ENCODE measurements around the gene LSS. TPM values are rescaled to one million over a fixed set of nuclear protein-coding genes. Genes with fewer than 3 reads are reported as not detected.

LSS gene
- total and polyA plus RNA-seq, 2 of the 8 experiments (the other 6 are each of a cell fraction or from before 2014, with no cell fraction given), result 96.1 to 123 TPM

DNA sequence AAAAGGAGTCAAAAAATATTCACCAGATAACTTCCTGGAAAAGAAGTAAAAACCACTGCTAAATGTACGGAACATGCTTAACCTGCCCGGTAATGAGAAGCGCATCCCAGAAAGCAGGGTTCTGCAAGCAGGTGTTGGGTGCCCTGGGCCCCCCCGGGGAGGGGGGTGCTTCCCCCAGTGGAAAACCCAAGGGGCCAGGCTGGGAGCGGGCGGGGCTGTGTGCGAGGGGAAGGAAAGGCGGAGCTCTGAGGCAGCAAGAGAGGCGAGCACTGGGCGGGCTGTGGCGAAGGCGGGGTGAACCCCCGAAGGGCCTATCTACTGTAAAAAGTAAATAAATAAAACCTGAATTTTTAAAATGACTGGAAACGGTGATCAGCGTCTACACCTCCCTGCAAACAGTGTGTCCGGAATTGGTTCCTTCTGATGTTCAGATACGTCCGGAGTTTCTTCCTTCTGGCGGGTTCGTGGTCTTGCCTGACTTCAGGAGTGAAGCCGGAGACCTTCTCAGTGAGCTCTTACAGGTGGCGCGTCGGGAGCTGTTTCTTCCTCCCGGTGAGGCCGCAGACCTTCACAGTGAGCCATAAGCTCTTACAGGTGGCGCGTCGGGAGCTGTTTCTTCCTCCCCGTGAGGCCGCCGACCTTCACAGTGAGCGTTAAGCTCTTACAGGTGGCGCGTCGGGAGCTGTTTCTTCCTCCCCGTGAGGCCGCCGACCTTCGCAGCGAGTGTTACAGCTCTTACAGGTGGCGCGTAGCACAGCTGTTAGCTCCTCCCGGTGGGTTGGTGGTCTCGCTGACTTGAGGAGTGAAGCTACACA is 86.6 kb downstream of the LSS start:
- no peaks in the 10 kb centered on the region for H4K20me1 ChIP-seq (replicated peaks in 1 of 2; ENCODE audit: control insufficient read depth in 1 of 2, insufficient read depth in 2 of 2, low read length in 2 of 2)
- H2BK15ac ChIP-seq (ENCODE audit: low read length), result no peak overlapping the region
- H3K4me3 ChIP-seq (ENCODE audit: extremely low read depth in 1 of 4, insufficient read depth in 2 of 4, low read depth in 3 of 4, low read length in 4 of 4), result peak overlapping the region; percentile 32 to 53 (median 36); a peak in 7 of 8 replicates
- H3K9me3 ChIP-seq (ENCODE audit: insufficient read depth in 2 of 2, low read depth in 1 of 2, low read length in 1 of 2), result peaks cover 0 to 8% of the 10 kb centered on the region in 2 experiments; a peak in 1 of 4 replicates
- peak overlapping the region; percentile 50; the same call in 1 of the 2 replicates for H2BK12ac ChIP-seq (ENCODE audit: low read depth, low read length)
- no peak overlapping the region for H3K4ac ChIP-seq (replicated peaks; ENCODE audit: insufficient read length, low read depth, low read length)
- no peak overlapping the region for H3K27ac ChIP-seq (ENCODE audit: low read depth, low read length)
- WGBS, 2 experiments (ENCODE audit: extremely low coverage in 1 of 2, insufficient coverage in 1 of 2, insufficient read length in 1 of 2, insufficient replicate concordance in 2 of 2, low coverage in 1 of 2, low lambda C conversion rate in 2 of 2, missing lambda C conversion rate in 1 of 2), result 66% methylated on average over 45 of the region's 45 CpGs; no CpG with 5 or more reads in 1 of the 2 experiments
- peak overlapping the region in 2 of 4 experiments; percentile 0 to 14; a peak in 1 of 7 replicates for H3K9ac ChIP-seq (replicated peaks in 1 of 4; ENCODE audit: extremely low read depth in 1 of 4, low read depth in 3 of 4, low read length in 3 of 4)
- no peaks in the 10 kb centered on the region for H3K23me2 ChIP-seq (ENCODE audit: low read depth, low read length)
- H2BK5ac ChIP-seq (ENCODE audit: low read depth, low read length), result no peak overlapping the region
- DNase-seq (ENCODE audit: low read depth in 1 of 2, low spot score in 2 of 2) (no peak), FAIRE-seq (no peak)
- peak overlapping the region; percentile 63 for H4K91ac ChIP-seq (replicated peaks; ENCODE audit: insufficient read length, low read length)
- H2AK5ac ChIP-seq (ENCODE audit: low read depth, low read length), result no peak overlapping the region
- H3K4me1 ChIP-seq (replicated peaks in 1 of 4; ENCODE audit: control insufficient read depth in 3 of 4, insufficient read depth in 4 of 4, low read length in 3 of 4), result peaks cover 0 to 2% (median under 1%) of the 10 kb centered on the region in 4 experiments; a peak in 4 of 7 replicates
- no peak overlapping the region for H2BK20ac ChIP-seq (ENCODE audit: low read length)
- H3K27me3 ChIP-seq (replicated peaks in 1 of 4; ENCODE audit: control insufficient read depth in 3 of 4, extremely low read depth in 1 of 4, insufficient read depth in 3 of 4, low read length in 3 of 4), result peaks cover 0 to 24% (median 8%) of the 10 kb centered on the region in 4 experiments; a peak in 4 of 7 replicates
- no peak overlapping the region for H3K23ac ChIP-seq (ENCODE audit: insufficient read length)
- peak overlapping the region; percentile 75 to 78 for H3K4me2 ChIP-seq (ENCODE audit: insufficient read depth in 1 of 2, low read depth in 2 of 2, low read length in 2 of 2)
- H4K8ac ChIP-seq (ENCODE audit: extremely low read depth, insufficient read depth, low read length), result no peak overlapping the region
- H3K79me2 ChIP-seq (ENCODE audit: control insufficient read depth in 1 of 2, insufficient read depth in 2 of 2, low read length in 2 of 2), result no peaks in the 10 kb centered on the region
- H3K14ac ChIP-seq (ENCODE audit: insufficient read length), result no peak overlapping the region
- TF ChIP-seq TEAD4 (IDR thresholded peaks at IDR 0.05; ENCODE audit: low read depth, low read length), result no peak
- no peak for TF ChIP-seq JUN (IDR thresholded peaks at IDR 0.05; ENCODE audit: low read depth, low read length)
- no peak for TF ChIP-seq POLR2A (IDR thresholded peaks at IDR 0.05; ENCODE audit: control extremely low read depth in 1 of 2, low read depth in 2 of 2, low read length in 2 of 2)
- no peak for TF ChIP-seq SIRT6 (IDR thresholded peaks at IDR 0.05; ENCODE audit: low read length)
- TF ChIP-seq TAF1 (IDR thresholded peaks at IDR 0.05; ENCODE audit: low read depth, low read length), result no peak
- H3K18ac ChIP-seq (ENCODE audit: extremely low read depth, low read length), result no peak overlapping the region
- no peaks in the 10 kb centered on the region for H3K79me1 ChIP-seq (ENCODE audit: low read depth, low read length)
- H3K36me3 ChIP-seq (ENCODE audit: control insufficient read depth in 2 of 4, insufficient read depth in 4 of 4, low read length in 3 of 4), result no peaks in the 10 kb centered on the region; a peak in 1 of 8 replicates
- peak overlapping the region; percentile 17; the same call in 1 of the 2 replicates for H2AFZ ChIP-seq (ENCODE audit: low read length)
- H2BK120ac ChIP-seq (replicated peaks; ENCODE audit: low read depth, low read length), result no peak overlapping the region
- no peak overlapping the region for H3K56ac ChIP-seq (replicated peaks; ENCODE audit: insufficient read length, low read depth, low read length)
- ChIA-PET POLR2A (ENCODE audit: partially characterized antibody) (interaction anchor here (0.7 to 3.6 kb wide), 10 partner anchors 10 to 552 kb away, joined by 3 to 12 read pairs (median 4); partner anchors contain the start of gene COL6A1), CTCF (ENCODE audit: partially characterized antibody) (interaction anchor here (0.7 to 4.1 kb wide), 16 partner anchors 11 to 177 kb away, joined by 3 to 47 read pairs (median 6); no protein-coding TSS in a partner anchor)
- H4K5ac ChIP-seq (ENCODE audit: insufficient read length, low read depth, low read length), result no peak overlapping the region

Data from H1 (cell line).